ENCODE data around the gene MNX1. TPM values are rescaled to one million over a fixed set of nuclear protein-coding genes. Genes with fewer than 3 reads are reported as not detected.

The MNX1 gene
- total RNA-seq, 1 donor from 2014 or later, result 2.0 TPM

DNA sequence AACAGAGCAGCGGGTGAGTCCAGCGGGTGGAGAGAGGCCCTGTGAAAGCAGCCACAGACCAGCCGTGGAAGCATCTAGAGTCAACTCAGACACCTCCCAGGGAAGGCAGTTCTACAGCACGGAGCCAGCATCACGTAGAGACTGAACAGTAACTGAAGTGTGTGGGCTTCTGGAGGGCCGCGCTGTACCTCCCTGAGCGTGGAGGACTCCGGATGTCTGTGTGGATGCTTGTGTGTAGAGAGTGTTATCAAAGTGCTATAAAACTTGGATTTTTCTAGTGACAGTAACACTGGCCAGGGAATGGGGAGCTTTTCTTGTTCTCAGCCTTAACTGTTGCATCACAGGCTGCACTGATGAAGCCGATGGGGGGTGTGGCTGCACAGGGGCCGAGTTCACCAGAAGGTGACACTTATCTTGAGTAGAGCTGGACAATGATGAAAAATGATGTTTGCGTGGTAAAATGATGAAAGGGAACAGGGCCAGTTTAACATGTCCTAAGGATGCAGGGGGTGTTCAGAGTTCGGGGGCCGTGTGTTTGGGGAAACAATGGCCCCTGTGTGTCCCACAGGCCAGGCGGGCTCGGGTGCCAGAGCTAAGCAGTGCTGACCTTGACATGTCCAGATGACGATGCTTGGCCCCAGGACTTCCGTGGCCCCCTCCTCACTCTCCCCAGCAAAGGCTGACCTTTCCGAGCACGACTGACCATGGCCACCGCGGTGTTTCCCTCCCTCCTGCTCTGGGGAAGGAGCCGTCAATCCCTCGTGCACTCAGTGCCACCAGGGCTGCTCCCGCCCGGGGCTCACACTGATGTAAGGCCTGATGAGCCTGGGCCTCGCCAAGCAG is 21.9 kb downstream of the MNX1 start:
- Histone ChIP-seq H3K4me3 (ENCODE audit: low read depth, low read length) (no peak overlapping the region), H3K27me3 (ENCODE audit: control insufficient read depth, insufficient read depth, low read length) (peaks cover 9% of the 10 kb centered on the region), H3K36me3 (ENCODE audit: control insufficient read depth, insufficient read depth, low read length) (no peaks in the 10 kb centered on the region)
- TF ChIP-seq CTCF (IDR thresholded peaks at IDR 0.05; ENCODE audit: insufficient read depth, low read length, poor library complexity, severe bottlenecking), result no peak
- DNase-seq (ENCODE audit: low read depth), result no peak

GRCh38 chr7:156986378-156986777 is 24.1 kb downstream of the MNX1 start:
- TF ChIP-seq CTCF (IDR thresholded peaks at IDR 0.05; ENCODE audit: insufficient read depth, low read length, poor library complexity, severe bottlenecking), result no peak
- Histone ChIP-seq H3K27me3 (ENCODE audit: control insufficient read depth, insufficient read depth, low read length) (no peaks in the 10 kb centered on the region), H3K4me3 (ENCODE audit: low read depth, low read length) (no peak overlapping the region), H3K36me3 (ENCODE audit: control insufficient read depth, insufficient read depth, low read length) (no peaks in the 10 kb centered on the region)
- no peak for DNase-seq (ENCODE audit: low read depth)

- Histone ChIP-seq H3K4me3 (ENCODE audit: low read depth, low read length) (no peak overlapping the region), H3K27me3 (ENCODE audit: control insufficient read depth, insufficient read depth, low read length) (no peaks in the 10 kb centered on the region), H3K36me3 (ENCODE audit: control insufficient read depth, insufficient read depth, low read length) (no peaks in the 10 kb centered on the region)
- TF ChIP-seq CTCF (IDR thresholded peaks at IDR 0.05; ENCODE audit: insufficient read depth, low read length, poor library complexity, severe bottlenecking), result no peak
- no peak for DNase-seq (ENCODE audit: low read depth)
Observed at GRCh38 chr7:156985101-156985992, 25.1 kb downstream of the MNX1 start.

DNA sequence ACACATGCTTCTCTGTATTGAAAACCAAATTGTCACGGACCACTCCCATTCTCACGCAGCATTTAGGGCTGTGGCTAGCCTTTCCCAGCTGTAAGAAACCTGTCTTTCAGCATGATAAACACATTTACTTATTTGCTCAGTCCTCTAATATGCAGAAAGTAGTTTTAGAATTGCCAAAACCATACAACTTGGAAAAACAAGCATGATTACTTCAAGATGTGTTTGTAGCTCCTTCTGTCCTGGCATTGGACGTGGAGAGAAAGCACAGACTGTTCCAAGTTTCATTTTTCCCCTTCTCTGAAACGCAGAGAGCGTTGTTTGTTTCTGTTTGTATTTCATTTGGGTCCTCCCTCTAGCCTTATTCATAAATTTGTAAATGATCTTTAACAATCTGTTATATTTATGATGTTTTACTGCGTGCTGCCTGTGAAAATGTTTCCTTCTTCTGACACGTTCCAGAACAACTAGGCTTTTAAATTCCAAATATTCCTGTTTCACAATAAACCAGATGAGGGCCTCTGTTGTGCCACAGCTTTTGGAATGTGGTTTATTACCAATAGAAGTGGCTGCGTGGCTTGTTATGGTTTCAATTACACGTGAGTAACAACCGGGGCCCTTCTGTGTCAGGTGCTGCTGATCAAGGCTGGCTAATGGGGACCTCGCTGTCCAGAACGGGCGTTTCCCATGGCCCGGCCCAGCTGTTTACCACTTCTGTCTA is 26.1 kb downstream of the MNX1 start:
- no peaks in the 10 kb centered on the region for H3K27me3 ChIP-seq (ENCODE audit: control insufficient read depth, insufficient read depth, low read length)
- H3K36me3 ChIP-seq (ENCODE audit: control insufficient read depth, insufficient read depth, low read length), result no peaks in the 10 kb centered on the region
- H3K4me3 ChIP-seq (ENCODE audit: low read depth, low read length), result no peak overlapping the region
- TF ChIP-seq CTCF (IDR thresholded peaks at IDR 0.05; ENCODE audit: insufficient read depth, low read length, poor library complexity, severe bottlenecking), result no peak
- no peak for DNase-seq (ENCODE audit: low read depth)

- DNase-seq (ENCODE audit: low read depth), result no peak
- TF ChIP-seq CTCF (IDR thresholded peaks at IDR 0.05; ENCODE audit: insufficient read depth, low read length, poor library complexity, severe bottlenecking), result no peak
- no peak overlapping the region for H3K4me3 ChIP-seq (ENCODE audit: low read depth, low read length)
- no peaks in the 10 kb centered on the region for H3K36me3 ChIP-seq (ENCODE audit: control insufficient read depth, insufficient read depth, low read length)
- no peaks in the 10 kb centered on the region for H3K27me3 ChIP-seq (ENCODE audit: control insufficient read depth, insufficient read depth, low read length)
Observed at GRCh38 chr7:156979711-156980110, 30.8 kb downstream of the MNX1 start.
